K562 (cell line): ENCODE data around the gene FARSA. TPM values are rescaled to one million over a fixed set of nuclear protein-coding genes. Genes with fewer than 3 reads are reported as not detected.

Experiments
- ARID1B ChIP-seq: fragments of 450-650 bp; IDR thresholded peaks from 2 replicates; pipeline ENCODE4 v1.6.1; 2016; ENCODE audit warnings: antibody characterized with exemption, mild to moderate bottlenecking, inconsistent platforms
- ASH1L ChIP-seq: fragments of 450-650 bp; IDR thresholded peaks from 2 replicates; pipeline ENCODE4 v1.6.1; 2018; ENCODE audit warnings: borderline replicate concordance, mild to moderate bottlenecking, low read depth; ENCODE audit not compliant: partially characterized antibody
- BCLAF1 ChIP-seq, 2 experiments: fragments of 450-650 bp in 1 of 2; IDR thresholded peaks; 2 replicates each; pipeline ENCODE4 v1.6.1; 2011 to 2017; ENCODE audit warnings: low read depth in 2 of 2, antibody characterized with exemption in 1 of 2, borderline replicate concordance in 1 of 2, low read length in 1 of 2, mild to moderate bottlenecking in 1 of 2, mixed read lengths in 1 of 2; ENCODE audit not compliant: control insufficient read depth in 1 of 2
- CREM ChIP-seq: IDR thresholded peaks from 2 replicates; pipeline ENCODE4 v1.6.1; 2014; ENCODE audit warnings: antibody characterized with exemption, low read depth
- ELK3 ChIP-seq: fragments of 450-650 bp; formaldehyde crosslinking; IDR thresholded peaks from 2 replicates; pipeline ENCODE4 v1.4.0; 2020; ENCODE audit warnings: mild to moderate bottlenecking
- GATA2 ChIP-seq: sonication (generic); formaldehyde crosslinking; IDR thresholded peaks from 2 replicates; pipeline ENCODE4 v1.4.0; 2020; ENCODE audit warnings: mild to moderate bottlenecking, missing genetic modification reagents
- HMG20A ChIP-seq: fragments of 450-650 bp; formaldehyde crosslinking; conservative IDR thresholded peaks from 2 replicates; pipeline ENCODE4 v1.4.0; 2020; ENCODE audit warnings: mild to moderate bottlenecking, mixed read lengths
- MTA2 ChIP-seq: fragments of 450-650 bp; IDR thresholded peaks from 2 replicates; pipeline ENCODE4 v1.6.1; 2016; ENCODE audit warnings: low read depth
- NCOR1 ChIP-seq: fragments of 450-650 bp; IDR thresholded peaks from 2 replicates; pipeline ENCODE4 v1.6.1; 2016; ENCODE audit warnings: mild to moderate bottlenecking, moderate library complexity
- NEUROD1 ChIP-seq: fragments of 150-350 bp; IDR thresholded peaks from 2 replicates; pipeline ENCODE4 v1.6.1; 2014; ENCODE audit warnings: borderline replicate concordance, low read length, low read depth; ENCODE audit not compliant: partially characterized antibody
- PHB2 ChIP-seq: fragments of 450-650 bp; IDR thresholded peaks from 2 replicates; pipeline ENCODE4 v1.6.1; 2017; ENCODE audit warnings: low read depth
- PML ChIP-seq: IDR thresholded peaks from 2 replicates; pipeline ENCODE4 v1.6.1; 2012; ENCODE audit warnings: low read length, inconsistent platforms
- PURB ChIP-seq: sonication (generic); formaldehyde crosslinking; IDR thresholded peaks from 2 replicates; pipeline ENCODE4 v1.9.0; 2021; ENCODE audit warnings: low read depth, mild to moderate bottlenecking, missing genetic modification reagents
- SMAD1 ChIP-seq: fragments of 150-350 bp; IDR thresholded peaks from 2 replicates; pipeline ENCODE4 v1.6.1; 2014; ENCODE audit warnings: low read length, low read depth; ENCODE audit not compliant: partially characterized antibody
- SMARCA4 ChIP-seq: fragments of 450-650 bp; IDR thresholded peaks from 2 replicates; pipeline ENCODE4 v1.6.1; 2016
- ZNF274 ChIP-seq: IDR thresholded peaks from 2 replicates; pipeline ENCODE4 v1.6.1; 2011; ENCODE audit warnings: low read depth, mild to moderate bottlenecking, low read length, moderate library complexity, borderline replicate concordance
- ZNF324 ChIP-seq: fragments of 250-450 bp; sonication (Bioruptor Pico); IDR thresholded peaks from 2 replicates; pipeline ENCODE4 v1.4.0; 2020; ENCODE audit warnings: mild to moderate bottlenecking
- ZNF589 ChIP-seq: fragments of 200-800 bp; sonication (Bioruptor generic); IDR thresholded peaks from 2 replicates; pipeline ENCODE4 v1.6.1; 2016; ENCODE audit warnings: low read depth, missing genetic modification characterization, missing compliant biosample characterization
- polyA plus RNA-seq, 8 experiments: library from polyadenylated mRNA; depleted of rRNA in 4 of 8; stranded (reverse) in 5 of 8; unstranded in 3 of 8; fragments of >200 nt; fragmentation: Nextera tagmentation in 2 of 8; fragmentation: Illumina TruSeq in 1 of 8; extraction: Ambion mirVana in 2 of 8; extraction: Trizol in 1 of 8; gene quantifications; 2 replicates each; pipeline versions ENCODE4 v1.2.1 to v1.2.3, GENCODE V29; 2011 to 2014; ENCODE audit warnings: inconsistent platforms in 1 of 8, missing spikeins in 1 of 8
- total RNA-seq, 7 experiments: library from RNA; depleted of rRNA in 6 of 7; stranded (reverse); fragments of >200 nt in 6 of 7; fragmentation: Illumina TruSeq in 2 of 7; extraction: Trizol in 2 of 7; gene quantifications; 2 replicates each; pipeline versions ENCODE4 v1.2.1 to v1.2.3, GENCODE V29; 2011 to 2021; ENCODE audit warnings: low replicate concordance in 1 of 7
- TF ChIP-seq, protein P1 (sequence below), 2 experiments: fragments of 450-650 bp; IDR thresholded peaks; 2 replicates each; pipeline ENCODE4 v1.6.1; 2018; ENCODE audit warnings: mild to moderate bottlenecking in 2 of 2, low read depth in 1 of 2; ENCODE audit not compliant: partially characterized antibody in 2 of 2

The FARSA gene
- total and polyA plus RNA-seq, 9 of the 15 experiments (the other 6 are each of a cell fraction or from before 2014, with no cell fraction given): 25.2 to 237 (median 89.6) TPM

GRCh38 chr19:12885749-12886650, 47.5 kb downstream of the FARSA start (continued):
- TF ChIP-seq, protein P1, sequence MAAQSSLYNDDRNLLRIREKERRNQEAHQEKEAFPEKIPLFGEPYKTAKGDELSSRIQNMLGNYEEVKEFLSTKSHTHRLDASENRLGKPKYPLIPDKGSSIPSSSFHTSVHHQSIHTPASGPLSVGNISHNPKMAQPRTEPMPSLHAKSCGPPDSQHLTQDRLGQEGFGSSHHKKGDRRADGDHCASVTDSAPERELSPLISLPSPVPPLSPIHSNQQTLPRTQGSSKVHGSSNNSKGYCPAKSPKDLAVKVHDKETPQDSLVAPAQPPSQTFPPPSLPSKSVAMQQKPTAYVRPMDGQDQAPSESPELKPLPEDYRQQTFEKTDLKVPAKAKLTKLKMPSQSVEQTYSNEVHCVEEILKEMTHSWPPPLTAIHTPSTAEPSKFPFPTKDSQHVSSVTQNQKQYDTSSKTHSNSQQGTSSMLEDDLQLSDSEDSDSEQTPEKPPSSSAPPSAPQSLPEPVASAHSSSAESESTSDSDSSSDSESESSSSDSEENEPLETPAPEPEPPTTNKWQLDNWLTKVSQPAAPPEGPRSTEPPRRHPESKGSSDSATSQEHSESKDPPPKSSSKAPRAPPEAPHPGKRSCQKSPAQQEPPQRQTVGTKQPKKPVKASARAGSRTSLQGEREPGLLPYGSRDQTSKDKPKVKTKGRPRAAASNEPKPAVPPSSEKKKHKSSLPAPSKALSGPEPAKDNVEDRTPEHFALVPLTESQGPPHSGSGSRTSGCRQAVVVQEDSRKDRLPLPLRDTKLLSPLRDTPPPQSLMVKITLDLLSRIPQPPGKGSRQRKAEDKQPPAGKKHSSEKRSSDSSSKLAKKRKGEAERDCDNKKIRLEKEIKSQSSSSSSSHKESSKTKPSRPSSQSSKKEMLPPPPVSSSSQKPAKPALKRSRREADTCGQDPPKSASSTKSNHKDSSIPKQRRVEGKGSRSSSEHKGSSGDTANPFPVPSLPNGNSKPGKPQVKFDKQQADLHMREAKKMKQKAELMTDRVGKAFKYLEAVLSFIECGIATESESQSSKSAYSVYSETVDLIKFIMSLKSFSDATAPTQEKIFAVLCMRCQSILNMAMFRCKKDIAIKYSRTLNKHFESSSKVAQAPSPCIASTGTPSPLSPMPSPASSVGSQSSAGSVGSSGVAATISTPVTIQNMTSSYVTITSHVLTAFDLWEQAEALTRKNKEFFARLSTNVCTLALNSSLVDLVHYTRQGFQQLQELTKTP (IDR thresholded peaks at IDR 0.05; ENCODE audit: low read depth in 1 of 2, partially characterized antibody in 2 of 2): peak in 1 of 2 experiments; percentile 51
- TF ChIP-seq HMG20A (CRISPR knock-in tag) (no peak), PHB2 (peak; percentile 67), PML (peak; percentile 84), GATA2 (peak; percentile 84), ZNF274 (peak; percentile 49; the same call in 1 of the 2 replicates), ELK3 (CRISPR knock-in tag) (no peak), SMARCA4 (peak; percentile 89), NEUROD1 (peak; percentile 67), CREM (peak; percentile 56), PURB (CRISPR knock-in tag) (no peak), BCLAF1 (IDR thresholded peaks at IDR 0.05; ENCODE audit: borderline replicate concordance in 1 of 2, control insufficient read depth in 1 of 2, low read depth in 2 of 2, low read length in 1 of 2) (0 out of 4 replicates have a peak, but pooled peaks of 1 of the 2 experiments have one; percentile 36), NCOR1 (peak; percentile 94), ARID1B (peak; percentile 96), ZNF589 (CRISPR knock-in tag) (peak; percentile 76; the same call in 1 of the 2 replicates), SMAD1 (no peak), ZNF324 (CRISPR knock-in tag) (no peak), MTA2 (peak; percentile 85), ASH1L (peak; percentile 16)
